GM12878 (cell line): ENCODE measurements around the gene ALDH3A2. TPM values are rescaled to one million over a fixed set of nuclear protein-coding genes. Genes with fewer than 3 reads are reported as not detected.

Experiments used
- ATAC-seq: fragments of 200-7000 bp; cut with Tn5 transposase; 3 replicates; pipeline ENCODE4 v1.9.1; 2020; ENCODE audit warnings: mild to moderate bottlenecking, moderate library complexity
- BruUV-seq: library from RNA; stranded (reverse); fragments of 400-500 nt; replicated peaks from 2 replicates; lab custom pipeline; 2021; lab: Mats Ljungman, UMichigan
- CTCF ChIA-PET: fragments of 300-600 bp; sonication (Branson Sonifier 250); formaldehyde crosslinking; extraction: SDS; loops from one replicate; lab custom pipeline; 2021; ENCODE audit warnings: inconsistent platforms; lab: Yijun Ruan, JAX
- POLR2A ChIA-PET: fragments of 350-600 bp; formaldehyde crosslinking; extraction: SDS; loops from one replicate; lab custom pipeline; 2021; ENCODE audit warnings: inconsistent platforms; lab: Charles Lee
- RAD21 ChIA-PET: fragments of 300-600 bp; sonication (Branson Sonifier 250); formaldehyde crosslinking; loops from one replicate; lab custom pipeline; 2023; ENCODE audit warnings: antibody characterized with exemption; ENCODE audit not compliant: unreplicated experiment; lab: Charles Lee
- SMC1A ChIA-PET: fragments of 300-600 bp; sonication (Branson Sonifier 250); formaldehyde crosslinking; loops from one replicate; lab custom pipeline; 2023; ENCODE audit not compliant: unreplicated experiment, uncharacterized antibody; lab: Charles Lee
- DNase-seq: peaks from one replicate; pipeline ENCODE4 v3.0.0-alpha.2; 2011; ENCODE audit warnings: low read depth, low spot score
- FAIRE-seq: peaks from 3 replicates; lab custom pipeline; 2011; peaks lifted over from hg19 to GRCh38; lab: Jason Lieb, UNC
- H2AFZ ChIP-seq: 2 replicates; pipeline ENCODE4 v1.6.0; 2011; ENCODE audit warnings: low read depth, low read length, control low read depth; ENCODE audit not compliant: control insufficient read depth
- H3K27ac ChIP-seq: 2 replicates; pipeline ENCODE4 v1.5.1; 2011; ENCODE audit warnings: control low read depth; ENCODE audit not compliant: control insufficient read depth, insufficient read depth
- H3K27me3 ChIP-seq, 2 experiments: replicated peaks in 1 of 2; 2 replicates each; pipeline versions ENCODE4 v1.6.0 to v1.6.1; 2011; ENCODE audit warnings: low read length in 1 of 2; ENCODE audit not compliant: control insufficient read depth in 2 of 2, insufficient read depth in 2 of 2
- H3K36me3 ChIP-seq, 2 experiments: 2 replicates each; pipeline ENCODE4 v1.5.1; 2011; ENCODE audit warnings: low read length in 1 of 2; ENCODE audit not compliant: control insufficient read depth in 2 of 2, insufficient read depth in 2 of 2
- H3K4me1 ChIP-seq: 2 replicates; pipeline ENCODE4 v1.6.1; 2011; ENCODE audit warnings: mild to moderate bottlenecking, low read length, moderate library complexity, mixed read lengths; ENCODE audit not compliant: control insufficient read depth, insufficient read depth
- H3K4me2 ChIP-seq: 2 replicates; pipeline ENCODE4 v1.6.0; 2011; ENCODE audit warnings: control low read depth; ENCODE audit not compliant: control insufficient read depth, insufficient read depth
- H3K4me3 ChIP-seq: fragments of 200-600 bp; sonication (generic); 2 replicates; pipeline ENCODE4 v1.5.1; 2016
- H3K79me2 ChIP-seq: 2 replicates; pipeline ENCODE4 v1.6.0; 2011; ENCODE audit warnings: low read length; ENCODE audit not compliant: control insufficient read depth, insufficient read depth
- H3K9ac ChIP-seq: 2 replicates; pipeline ENCODE4 v1.8.0; 2011; ENCODE audit warnings: low read length, control low read depth, mixed read lengths; ENCODE audit not compliant: control insufficient read depth, insufficient read depth
- H3K9me3 ChIP-seq: replicated peaks from 3 replicates; pipeline ENCODE4 v1.5.1; 2011; ENCODE audit warnings: mild to moderate bottlenecking, low read length; ENCODE audit not compliant: control insufficient read depth, insufficient read depth
- H4K20me1 ChIP-seq: 2 replicates; pipeline ENCODE4 v1.6.0; 2011; ENCODE audit not compliant: control insufficient read depth, insufficient read depth
- ESRRA ChIP-seq: IDR thresholded peaks from 2 replicates; pipeline ENCODE4 v1.6.1; 2012; ENCODE audit warnings: mild to moderate bottlenecking, low read length, improper control_type of control experiment
- MXI1 ChIP-seq: fragments of 150-350 bp; IDR thresholded peaks from 2 replicates; pipeline ENCODE4 v1.6.1; 2011; ENCODE audit warnings: low read depth, mild to moderate bottlenecking, inconsistent platforms, low read length, improper control_type of control experiment
- NFYB ChIP-seq: IDR thresholded peaks from 2 replicates; pipeline ENCODE4 v1.6.1; 2011; ENCODE audit warnings: low read depth, mild to moderate bottlenecking, low read length, improper control_type of control experiment, moderate library complexity; ENCODE audit not compliant: insufficient read depth
- NR2F1 ChIP-seq: fragments of 450-650 bp; conservative IDR thresholded peaks from 2 replicates; pipeline ENCODE4 v1.6.1; 2017; ENCODE audit warnings: mild to moderate bottlenecking
- NRF1 ChIP-seq: conservative IDR thresholded peaks from 2 replicates; pipeline ENCODE4 v1.6.1; 2011; ENCODE audit warnings: mild to moderate bottlenecking, low read depth, low read length, improper control_type of control experiment
- POU2F2 ChIP-seq: IDR thresholded peaks from 3 replicates; pipeline ENCODE4 v1.6.1; 2011; ENCODE audit warnings: low read depth, mild to moderate bottlenecking, low read length, borderline replicate concordance
- SP1 ChIP-seq: IDR thresholded peaks from one replicate; pipeline ENCODE4 v1.6.1; 2011; ENCODE audit warnings: low read depth, low read length
- TARDBP ChIP-seq: IDR thresholded peaks from 2 replicates; pipeline ENCODE4 v1.6.1; 2016; ENCODE audit warnings: borderline replicate concordance
- WGBS: methylation state at CpG from one replicate; pipeline ENCODE4 v1.1.6; 2016; ENCODE audit warnings: low lambda C conversion rate; ENCODE audit not compliant: insufficient replicate concordance, insufficient coverage; ENCODE audit errors: missing lambda C conversion rate; 5-methylcytosine and 5-hydroxymethylcytosine counted together
- in situ Hi-C: fragments of 300-500 bp; cut with MboI; formaldehyde crosslinking; loops from 9 replicates; pipeline ENCODE4 v1.14.3; 2018; ENCODE audit warnings: mixed read lengths
- intact Hi-C: fragments of 100-400 bp; cut with micrococcal nuclease; formaldehyde crosslinking; loops from one replicate; pipeline ENCODE4 v1.14.2; 2022; ENCODE audit not compliant: unreplicated experiment
- polyA plus RNA-seq, 11 experiments: library from polyadenylated mRNA; depleted of rRNA in 4 of 11; unstranded in 6 of 11; stranded (reverse) in 5 of 11; fragments of >200 nt; fragmentation: Nextera tagmentation in 4 of 11; fragmentation: Illumina TruSeq in 1 of 11; extraction: Ambion mirVana in 4 of 11; extraction: Trizol in 1 of 11; gene quantifications; 1 replicate in 1 of 11; 2 replicates in 10 of 11; pipeline versions ENCODE4 v1.2.1 to v1.2.3, GENCODE V29; 2011 to 2016; ENCODE audit warnings: inconsistent platforms in 2 of 11, missing spikeins in 2 of 11, low read depth in 1 of 11
- total RNA-seq, 4 experiments: library from RNA; depleted of rRNA in 3 of 4; stranded (reverse); fragments of >200 nt in 3 of 4; fragmentation: Illumina TruSeq in 1 of 4; extraction: Trizol in 1 of 4; gene quantifications; 2 replicates each; pipeline versions ENCODE4 v1.2.1 to v1.2.3, GENCODE V29; 2013 to 2021
- TF ChIP-seq, protein P1 (sequence below): fragments of 450-650 bp; conservative IDR thresholded peaks from 2 replicates; pipeline ENCODE4 v1.6.1; 2017; ENCODE audit warnings: mild to moderate bottlenecking, moderate library complexity
- TF ChIP-seq, protein P2 (sequence below): fragments of 450-650 bp; IDR thresholded peaks from 2 replicates; pipeline ENCODE4 v1.6.1; 2017; ENCODE audit warnings: low read depth, mild to moderate bottlenecking, moderate library complexity
- TF ChIP-seq, protein P3 (sequence below): fragments of 450-650 bp; IDR thresholded peaks from 2 replicates; pipeline ENCODE4 v1.6.1; 2016; ENCODE audit warnings: mild to moderate bottlenecking, moderate library complexity, borderline replicate concordance

ALDH3A2 gene
- total and polyA plus RNA-seq, 10 of the 15 experiments (the other 5 are each of a cell fraction or from before 2014, with no cell fraction given): 5.0 to 37.0 (median 26.1) TPM

DNA sequence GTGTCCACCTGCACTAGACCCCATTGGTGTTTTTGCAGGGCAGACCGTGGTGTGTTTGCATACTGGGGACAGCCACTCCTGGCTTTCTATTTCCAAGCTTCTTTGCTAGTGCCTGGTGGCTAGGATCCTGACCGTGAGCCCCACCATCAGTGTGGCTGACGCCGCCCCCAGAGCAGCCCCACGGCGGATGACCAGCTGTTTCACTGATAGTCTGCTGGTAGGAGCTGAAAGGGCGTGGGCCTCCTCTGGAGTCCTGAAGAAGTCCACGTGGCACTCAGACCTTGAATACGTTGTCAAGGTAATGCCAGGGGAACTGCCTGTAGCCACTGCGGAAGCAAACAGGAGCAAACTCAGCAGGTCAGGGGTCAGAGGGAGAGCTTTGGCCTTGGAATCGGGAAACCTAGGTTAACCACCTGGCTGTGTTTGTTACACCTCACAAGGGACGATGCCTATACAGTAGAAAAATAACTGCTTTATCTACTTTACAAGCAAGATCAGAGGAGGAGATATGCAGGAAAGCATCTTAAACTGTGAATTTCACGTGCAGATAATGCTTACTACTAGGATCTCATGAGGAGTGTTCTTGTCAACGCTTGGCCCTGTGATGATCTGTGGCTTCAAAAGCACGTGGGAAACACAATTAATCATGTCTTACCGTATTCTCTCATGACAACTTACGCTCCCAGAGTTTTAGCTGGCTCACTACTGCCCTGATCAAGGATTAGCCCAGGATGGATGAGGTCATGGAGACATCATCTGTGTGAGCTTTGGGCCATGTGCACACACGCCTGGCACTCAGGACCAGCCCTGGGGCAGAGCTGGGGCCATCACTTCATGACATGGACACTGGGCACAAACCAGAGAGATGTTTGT is 30.3 kb downstream of the ALDH3A2 start (continued):
- TF ChIP-seq, protein P1, sequence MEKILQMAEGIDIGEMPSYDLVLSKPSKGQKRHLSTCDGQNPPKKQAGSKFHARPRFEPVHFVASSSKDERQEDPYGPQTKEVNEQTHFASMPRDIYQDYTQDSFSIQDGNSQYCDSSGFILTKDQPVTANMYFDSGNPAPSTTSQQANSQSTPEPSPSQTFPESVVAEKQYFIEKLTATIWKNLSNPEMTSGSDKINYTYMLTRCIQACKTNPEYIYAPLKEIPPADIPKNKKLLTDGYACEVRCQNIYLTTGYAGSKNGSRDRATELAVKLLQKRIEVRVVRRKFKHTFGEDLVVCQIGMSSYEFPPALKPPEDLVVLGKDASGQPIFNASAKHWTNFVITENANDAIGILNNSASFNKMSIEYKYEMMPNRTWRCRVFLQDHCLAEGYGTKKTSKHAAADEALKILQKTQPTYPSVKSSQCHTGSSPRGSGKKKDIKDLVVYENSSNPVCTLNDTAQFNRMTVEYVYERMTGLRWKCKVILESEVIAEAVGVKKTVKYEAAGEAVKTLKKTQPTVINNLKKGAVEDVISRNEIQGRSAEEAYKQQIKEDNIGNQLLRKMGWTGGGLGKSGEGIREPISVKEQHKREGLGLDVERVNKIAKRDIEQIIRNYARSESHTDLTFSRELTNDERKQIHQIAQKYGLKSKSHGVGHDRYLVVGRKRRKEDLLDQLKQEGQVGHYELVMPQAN: no peak
- TF ChIP-seq NR2F1 (no peak), POU2F2 (no peak)
- TF ChIP-seq, all 136 proteins: peak for 0

DNA sequence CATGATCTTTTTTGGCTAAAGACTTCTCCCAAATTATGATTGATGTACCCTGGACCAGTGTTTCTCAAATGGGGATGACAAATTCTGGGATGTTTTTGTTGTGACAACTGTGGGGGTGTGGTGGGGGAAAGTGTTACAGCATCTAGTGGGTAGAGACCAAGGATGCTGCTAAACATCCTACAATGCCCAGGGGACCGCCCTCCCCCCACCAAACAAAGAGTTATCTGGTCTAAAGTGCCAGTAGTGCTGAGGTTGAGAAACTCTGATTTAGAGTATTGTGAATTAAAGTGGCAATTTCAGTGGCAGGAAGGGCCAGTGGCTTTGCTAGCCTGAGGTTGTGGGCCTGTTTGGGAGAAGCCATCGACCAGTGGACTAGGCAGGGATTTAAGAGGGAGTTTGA is 34.6 kb downstream of the ALDH3A2 start:
- BruUV-seq: no TSS peak
- ChIA-PET CTCF (no interaction called here), POLR2A (no interaction called here), RAD21 (no interaction called here), SMC1A (interaction anchor here (0.6 kb wide), 1 partner anchor 16 kb away, joined by 3 read pairs; no protein-coding TSS in a partner anchor)
- Histone ChIP-seq H3K36me3 (peaks cover 0 to 3% of the 10 kb centered on the region in 2 experiments; a peak in 1 of 4 replicates), H3K27ac (no peak overlapping the region), H3K9ac (no peak overlapping the region), H3K27me3 (no peaks in the 10 kb centered on the region), H2AFZ (no peak overlapping the region), H3K4me3 (no peak overlapping the region), H4K20me1 (no peaks in the 10 kb centered on the region), H3K4me1 (no peaks in the 10 kb centered on the region), H3K79me2 (no peaks in the 10 kb centered on the region), H3K9me3 (no peaks in the 10 kb centered on the region), H3K4me2 (no peak overlapping the region)
- TF ChIP-seq SP1 (no peak), TARDBP (no peak), MXI1 (no peak), NFYB (no peak), NRF1 (no peak), ESRRA (no peak)
- TF ChIP-seq, protein P2, sequence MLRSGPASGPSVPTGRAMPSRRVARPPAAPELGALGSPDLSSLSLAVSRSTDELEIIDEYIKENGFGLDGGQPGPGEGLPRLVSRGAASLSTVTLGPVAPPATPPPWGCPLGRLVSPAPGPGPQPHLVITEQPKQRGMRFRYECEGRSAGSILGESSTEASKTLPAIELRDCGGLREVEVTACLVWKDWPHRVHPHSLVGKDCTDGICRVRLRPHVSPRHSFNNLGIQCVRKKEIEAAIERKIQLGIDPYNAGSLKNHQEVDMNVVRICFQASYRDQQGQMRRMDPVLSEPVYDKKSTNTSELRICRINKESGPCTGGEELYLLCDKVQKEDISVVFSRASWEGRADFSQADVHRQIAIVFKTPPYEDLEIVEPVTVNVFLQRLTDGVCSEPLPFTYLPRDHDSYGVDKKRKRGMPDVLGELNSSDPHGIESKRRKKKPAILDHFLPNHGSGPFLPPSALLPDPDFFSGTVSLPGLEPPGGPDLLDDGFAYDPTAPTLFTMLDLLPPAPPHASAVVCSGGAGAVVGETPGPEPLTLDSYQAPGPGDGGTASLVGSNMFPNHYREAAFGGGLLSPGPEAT: no peak
- TF ChIP-seq, protein P3, sequence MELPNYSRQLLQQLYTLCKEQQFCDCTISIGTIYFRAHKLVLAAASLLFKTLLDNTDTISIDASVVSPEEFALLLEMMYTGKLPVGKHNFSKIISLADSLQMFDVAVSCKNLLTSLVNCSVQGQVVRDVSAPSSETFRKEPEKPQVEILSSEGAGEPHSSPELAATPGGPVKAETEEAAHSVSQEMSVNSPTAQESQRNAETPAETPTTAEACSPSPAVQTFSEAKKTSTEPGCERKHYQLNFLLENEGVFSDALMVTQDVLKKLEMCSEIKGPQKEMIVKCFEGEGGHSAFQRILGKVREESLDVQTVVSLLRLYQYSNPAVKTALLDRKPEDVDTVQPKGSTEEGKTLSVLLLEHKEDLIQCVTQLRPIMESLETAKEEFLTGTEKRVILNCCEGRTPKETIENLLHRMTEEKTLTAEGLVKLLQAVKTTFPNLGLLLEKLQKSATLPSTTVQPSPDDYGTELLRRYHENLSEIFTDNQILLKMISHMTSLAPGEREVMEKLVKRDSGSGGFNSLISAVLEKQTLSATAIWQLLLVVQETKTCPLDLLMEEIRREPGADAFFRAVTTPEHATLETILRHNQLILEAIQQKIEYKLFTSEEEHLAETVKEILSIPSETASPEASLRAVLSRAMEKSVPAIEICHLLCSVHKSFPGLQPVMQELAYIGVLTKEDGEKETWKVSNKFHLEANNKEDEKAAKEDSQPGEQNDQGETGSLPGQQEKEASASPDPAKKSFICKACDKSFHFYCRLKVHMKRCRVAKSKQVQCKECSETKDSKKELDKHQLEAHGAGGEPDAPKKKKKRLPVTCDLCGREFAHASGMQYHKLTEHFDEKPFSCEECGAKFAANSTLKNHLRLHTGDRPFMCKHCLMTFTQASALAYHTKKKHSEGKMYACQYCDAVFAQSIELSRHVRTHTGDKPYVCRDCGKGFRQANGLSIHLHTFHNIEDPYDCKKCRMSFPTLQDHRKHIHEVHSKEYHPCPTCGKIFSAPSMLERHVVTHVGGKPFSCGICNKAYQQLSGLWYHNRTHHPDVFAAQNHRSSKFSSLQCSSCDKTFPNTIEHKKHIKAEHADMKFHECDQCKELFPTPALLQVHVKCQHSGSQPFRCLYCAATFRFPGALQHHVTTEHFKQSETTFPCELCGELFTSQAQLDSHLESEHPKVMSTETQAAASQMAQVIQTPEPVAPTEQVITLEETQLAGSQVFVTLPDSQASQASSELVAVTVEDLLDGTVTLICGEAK: no peak
- ATAC-seq (no peak), DNase-seq (no peak), FAIRE-seq (no peak)
- in situ Hi-C loops (no loop called here), intact Hi-C loops (no loop called here)
- 71% methylated on average over 2 of the region's 2 CpGs for WGBS
